ENCODE results near the gene NTHL1.

Gene NTHL1

GRCh38 chr16:2086106-2086742 is 38.6 kb upstream of the NTHL1 start:
- no peak for TF ChIP-seq TAF1 (IDR thresholded peaks at IDR 0.05; ENCODE audit: borderline replicate concordance, insufficient read depth, low read length)
- TF ChIP-seq POLR2AphosphoS5 (IDR thresholded peaks at IDR 0.05; ENCODE audit: low read depth, low read length), result no peak
- no peak for TF ChIP-seq REST (IDR thresholded peaks at IDR 0.05; ENCODE audit: insufficient read depth in 1 of 2, low read depth in 2 of 2, low read length in 2 of 2)
- no peak for TF ChIP-seq FOXP2 (optimal IDR thresholded peaks at IDR 0.05; ENCODE audit: borderline replicate concordance, extremely low read depth, extremely low read length, insufficient read depth)
- TF ChIP-seq SIN3A (IDR thresholded peaks at IDR 0.05; ENCODE audit: borderline replicate concordance, insufficient read depth, low read length), result no peak

- TF ChIP-seq SIN3A (IDR thresholded peaks at IDR 0.05; ENCODE audit: borderline replicate concordance, insufficient read depth, low read length), result no peak
- no peak for TF ChIP-seq FOXP2 (optimal IDR thresholded peaks at IDR 0.05; ENCODE audit: borderline replicate concordance, extremely low read depth, extremely low read length, insufficient read depth)
- TF ChIP-seq REST (IDR thresholded peaks at IDR 0.05; ENCODE audit: insufficient read depth in 1 of 2, low read depth in 2 of 2, low read length in 2 of 2), result no peak
- TF ChIP-seq POLR2AphosphoS5 (IDR thresholded peaks at IDR 0.05; ENCODE audit: low read depth, low read length), result no peak
Measured at GRCh38 chr16:2085669-2086068, 38.0 kb upstream of the NTHL1 start.

- TF ChIP-seq TAF1 (IDR thresholded peaks at IDR 0.05; ENCODE audit: borderline replicate concordance, insufficient read depth, low read length) (no peak), POLR2AphosphoS5 (IDR thresholded peaks at IDR 0.05; ENCODE audit: low read depth, low read length) (no peak)
Measured at GRCh38 chr16:2084895-2085625, 37.4 kb upstream of the NTHL1 start.

GRCh38 chr16:2083876-2084780 is 36.5 kb upstream of the NTHL1 start:
- TF ChIP-seq SIN3A (IDR thresholded peaks at IDR 0.05; ENCODE audit: borderline replicate concordance, insufficient read depth, low read length) (no peak), POLR2AphosphoS5 (IDR thresholded peaks at IDR 0.05; ENCODE audit: low read depth, low read length) (no peak), TAF1 (IDR thresholded peaks at IDR 0.05; ENCODE audit: borderline replicate concordance, insufficient read depth, low read length) (no peak), REST (IDR thresholded peaks at IDR 0.05; ENCODE audit: insufficient read depth in 1 of 2, low read depth in 2 of 2, low read length in 2 of 2) (no peak), FOXP2 (optimal IDR thresholded peaks at IDR 0.05; ENCODE audit: borderline replicate concordance, extremely low read depth, extremely low read length, insufficient read depth) (no peak)

- TF ChIP-seq POLR2AphosphoS5 (IDR thresholded peaks at IDR 0.05; ENCODE audit: low read depth, low read length) (no peak), FOXP2 (optimal IDR thresholded peaks at IDR 0.05; ENCODE audit: borderline replicate concordance, extremely low read depth, extremely low read length, insufficient read depth) (no peak), SIN3A (IDR thresholded peaks at IDR 0.05; ENCODE audit: borderline replicate concordance, insufficient read depth, low read length) (no peak), TAF1 (IDR thresholded peaks at IDR 0.05; ENCODE audit: borderline replicate concordance, insufficient read depth, low read length) (no peak), REST (IDR thresholded peaks at IDR 0.05; ENCODE audit: insufficient read depth in 1 of 2, low read depth in 2 of 2, low read length in 2 of 2) (no peak)
Measured at GRCh38 chr16:2083409-2083808, 35.8 kb upstream of the NTHL1 start.
